ENCODE data around the gene FRMD4A.

FRMD4A gene

DNA sequence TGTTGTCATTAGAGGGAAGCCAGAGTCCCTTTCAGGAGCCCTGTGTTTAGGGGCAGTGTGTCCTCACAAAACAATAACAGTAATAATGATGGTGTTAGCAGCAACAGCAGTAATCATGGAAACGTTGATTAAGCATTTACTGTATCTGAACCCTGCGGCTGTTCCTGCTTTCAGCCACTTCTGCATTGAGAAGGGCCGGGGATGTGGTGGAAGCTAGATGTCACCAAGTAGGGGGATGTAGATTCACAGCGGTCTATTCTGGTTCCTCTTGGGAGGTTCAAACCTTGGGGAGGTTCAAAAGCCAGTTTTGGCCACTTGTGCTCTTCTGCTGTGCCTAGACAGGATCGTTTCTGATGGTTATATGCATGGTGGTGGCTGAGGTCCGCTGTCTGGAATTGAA is 699.1 kb downstream of the FRMD4A start:
- DNase-seq = no peak

DNA sequence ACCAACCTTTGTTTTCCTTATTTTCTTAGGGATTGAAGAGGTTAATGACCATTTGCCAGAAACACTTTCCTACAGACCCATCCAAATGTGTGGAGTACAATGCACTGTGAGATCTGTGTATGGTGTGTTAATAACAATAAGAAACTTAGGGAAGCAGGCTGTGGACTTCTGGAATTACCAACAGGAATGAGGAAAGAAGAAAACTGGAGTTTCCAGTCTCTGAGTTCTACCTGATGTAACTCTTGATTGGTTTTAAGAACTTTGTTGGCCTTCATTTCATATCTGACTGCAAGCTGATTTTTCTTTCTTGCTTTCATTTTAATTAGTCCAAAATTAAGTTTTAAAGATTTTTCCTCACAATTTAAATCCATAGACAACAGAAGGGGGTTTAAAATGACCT is 700.5 kb downstream of the FRMD4A start:
- no peak for DNase-seq

DNA sequence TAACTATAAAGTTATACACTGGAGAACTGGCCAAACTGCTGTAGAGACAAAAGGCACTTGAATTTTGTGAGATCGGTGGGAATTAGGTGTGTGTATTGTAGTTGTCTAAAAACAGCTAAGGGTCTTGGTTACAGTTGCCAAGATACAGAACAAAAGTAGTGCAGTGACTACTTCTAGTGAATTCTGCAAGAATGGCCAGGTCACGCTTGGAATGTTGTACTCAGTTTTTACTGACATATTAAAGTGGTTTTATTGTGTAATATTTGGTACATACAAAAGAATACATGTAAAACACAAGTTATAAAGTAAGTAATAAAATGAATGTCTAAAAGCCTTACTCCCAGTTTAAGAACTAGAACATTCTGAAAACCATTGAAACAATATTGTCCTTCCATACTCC is 701.6 kb downstream of the FRMD4A start:
- no peak for DNase-seq

DNA sequence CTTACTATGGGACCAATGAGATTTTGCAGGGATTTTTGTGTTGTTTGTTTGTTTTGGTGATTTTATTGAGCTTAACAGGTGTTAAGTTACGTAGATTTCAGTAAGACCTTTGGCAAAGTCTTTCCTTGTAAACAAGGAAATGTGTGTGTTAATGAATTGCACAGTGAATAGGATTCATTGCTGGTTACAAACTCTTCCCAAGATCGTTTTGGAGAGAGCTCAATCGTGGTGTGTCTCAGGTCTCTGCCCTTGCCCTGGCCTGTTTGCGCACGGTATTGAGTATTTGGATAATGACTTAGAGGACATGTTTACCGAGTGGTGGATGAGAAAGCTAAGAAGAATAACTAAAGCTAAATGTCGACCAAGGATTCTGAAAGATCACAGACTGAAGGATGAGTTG is 702.1 kb downstream of the FRMD4A start:
- no peak for DNase-seq

DNA sequence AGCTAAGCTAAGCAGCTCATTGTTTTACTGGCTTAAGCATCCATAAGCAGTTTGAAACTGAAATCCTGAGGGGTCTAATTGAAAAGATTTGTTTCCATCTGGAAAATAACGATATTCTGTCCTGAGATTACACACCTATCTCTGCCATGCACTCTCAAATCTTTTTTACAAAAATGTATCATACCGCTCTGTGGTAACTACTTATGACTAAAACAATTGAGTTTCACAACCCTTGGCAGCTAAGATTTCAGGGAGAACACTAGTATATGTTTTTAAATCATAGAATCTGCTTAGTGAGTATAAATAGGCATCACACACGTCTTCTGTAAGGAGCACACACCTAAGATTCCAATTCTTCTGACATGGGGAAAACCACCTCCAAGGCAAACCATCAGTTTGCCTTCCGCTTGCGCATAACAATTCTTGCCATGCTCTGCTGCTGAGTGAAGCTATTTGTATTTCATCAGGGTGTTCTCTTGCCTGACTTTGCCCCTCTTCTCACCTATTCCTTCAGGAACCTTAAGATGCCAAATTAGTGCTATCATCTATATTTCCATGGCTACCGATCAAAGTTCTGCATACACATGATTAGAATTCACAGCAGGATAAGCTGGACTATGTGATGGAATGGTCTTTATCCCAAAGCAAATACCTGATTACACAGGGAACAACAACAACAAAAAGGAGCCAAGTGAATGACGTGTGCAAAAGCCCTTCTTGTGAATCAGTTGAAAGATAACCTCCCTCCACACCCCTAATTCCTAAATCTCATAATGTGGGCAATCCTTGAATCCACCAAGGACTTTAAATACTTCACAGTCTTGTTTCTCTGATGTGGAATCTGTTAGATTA is 703.0 kb downstream of the FRMD4A start:
- DNase-seq = no peak

DNA sequence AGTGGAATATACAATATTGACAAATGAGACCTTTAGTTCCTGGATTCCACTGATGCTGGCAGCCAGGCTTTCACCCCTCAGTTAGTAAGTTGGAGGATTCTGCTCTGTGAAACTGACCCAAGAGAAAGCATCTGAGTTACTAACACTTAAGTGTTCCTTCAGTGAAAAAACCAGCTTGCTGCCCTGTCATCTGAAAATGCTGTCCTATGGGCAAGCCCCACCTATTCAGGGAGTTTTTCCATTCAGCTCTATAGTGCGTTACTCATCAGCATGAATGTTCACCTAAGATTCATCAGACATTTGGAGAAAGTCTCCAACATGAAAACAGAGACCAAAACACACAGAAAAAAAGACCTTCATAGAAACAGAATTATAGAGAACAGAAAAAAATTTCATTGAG is 706.1 kb downstream of the FRMD4A start:
- DNase-seq = no peak

DNA sequence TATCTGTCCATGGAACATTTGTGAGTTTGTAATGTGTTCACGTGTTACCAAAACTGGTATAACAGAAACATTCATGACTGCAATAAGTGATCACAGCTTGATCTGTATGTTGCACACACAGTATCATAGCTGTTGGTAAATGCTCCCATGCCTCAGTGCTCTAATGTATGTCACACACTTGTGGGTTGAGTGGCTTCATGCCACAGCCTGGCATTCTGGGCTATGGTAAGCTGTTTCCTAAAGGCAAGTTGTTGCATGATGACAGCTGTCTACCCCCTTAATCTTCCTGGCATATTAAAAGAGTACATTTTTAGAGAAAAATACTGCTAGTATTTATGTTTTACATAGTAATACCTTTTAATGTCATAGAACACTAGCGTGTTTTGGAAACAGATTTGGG is 708.8 kb downstream of the FRMD4A start:
- no peak for DNase-seq

DNA sequence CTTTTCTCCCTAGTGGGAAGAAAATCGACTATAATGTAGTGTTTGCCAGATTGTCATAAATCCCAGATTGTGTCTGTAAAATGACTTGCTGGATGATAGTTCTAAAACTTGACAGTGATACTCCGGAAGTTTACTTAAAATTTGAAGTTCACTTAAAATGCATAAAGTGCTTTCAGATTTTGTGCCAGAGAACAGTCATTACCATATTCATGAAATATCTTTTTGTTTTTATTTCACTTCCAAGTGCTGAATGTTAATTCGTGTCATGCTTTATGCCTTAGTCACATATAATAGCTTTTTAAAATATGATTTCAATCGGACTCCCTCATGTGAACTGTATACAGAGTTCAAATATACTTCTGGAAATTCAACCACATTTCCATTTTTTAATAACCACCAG is 713.6 kb downstream of the FRMD4A start:
- DNase-seq = no peak

DNA sequence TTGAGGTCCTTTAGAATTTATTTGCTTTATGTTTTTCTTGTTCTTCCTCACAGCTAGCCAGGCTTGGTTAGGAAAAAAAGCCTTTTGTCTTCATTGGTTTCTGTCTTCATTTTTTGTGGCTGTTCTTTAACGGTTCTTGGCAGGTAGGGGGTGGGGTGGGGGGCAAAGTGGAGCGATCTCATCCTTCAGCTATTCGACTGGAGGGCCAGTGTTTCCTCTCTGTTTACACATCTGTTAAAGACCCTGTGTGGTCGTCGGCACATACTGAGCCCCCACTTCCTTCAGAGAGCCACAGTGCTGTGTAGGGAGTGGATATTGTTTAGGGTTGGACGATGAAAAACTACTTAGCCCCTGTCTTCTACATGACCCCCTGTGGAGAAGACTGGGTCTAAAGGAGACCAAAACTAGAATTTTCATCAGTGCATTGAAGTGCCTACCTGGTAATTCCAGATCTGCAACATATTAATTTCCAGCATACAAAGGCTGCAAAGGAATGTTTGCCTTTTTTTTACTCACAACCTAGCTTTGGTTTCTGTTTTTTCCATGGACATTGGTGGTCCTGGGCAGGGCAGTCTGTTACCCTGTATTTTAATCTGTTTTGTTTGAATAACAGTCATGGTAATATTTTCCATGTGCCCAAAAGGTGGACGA is 714.9 kb downstream of the FRMD4A start:
- DNase-seq = no peak

DNA sequence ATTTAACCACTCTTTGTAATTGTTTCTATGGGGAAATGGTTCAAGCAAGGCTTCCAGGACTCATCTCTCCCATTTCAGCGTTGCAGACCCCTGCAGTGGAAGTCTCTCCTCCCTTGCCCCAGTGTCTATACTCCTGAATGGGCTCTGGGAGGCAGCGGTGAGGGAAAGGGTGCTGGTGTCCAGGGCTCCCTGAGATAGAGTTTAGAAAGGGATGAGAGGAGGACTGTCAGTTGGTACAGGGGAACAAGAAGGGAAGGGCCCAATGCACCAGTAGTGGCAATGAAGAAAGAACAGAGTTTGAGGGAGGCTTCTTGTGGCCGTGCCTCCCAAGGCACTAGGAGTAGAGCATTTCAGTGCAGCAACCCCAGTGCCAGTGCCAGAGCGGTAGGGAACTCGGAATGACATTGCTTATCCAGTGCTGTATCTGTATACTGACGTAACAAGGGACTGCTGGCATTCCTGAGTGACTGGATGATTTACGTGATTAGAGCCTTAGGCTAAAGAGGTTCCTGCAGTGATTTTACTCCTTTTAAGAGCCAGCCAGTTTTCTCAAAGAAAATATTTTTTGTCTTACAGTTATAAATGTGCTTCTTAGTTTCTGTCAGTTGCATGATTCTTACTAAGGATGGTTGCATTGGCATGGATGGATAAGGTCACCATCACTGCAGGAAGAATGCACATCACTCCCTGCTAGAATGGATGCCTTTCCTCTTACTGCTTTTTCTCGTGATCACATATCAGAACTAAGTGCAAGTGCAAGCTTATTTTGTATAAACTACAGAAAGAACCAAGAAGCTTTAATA is 716.0 kb downstream of the FRMD4A start:
- no peak for DNase-seq

DNA sequence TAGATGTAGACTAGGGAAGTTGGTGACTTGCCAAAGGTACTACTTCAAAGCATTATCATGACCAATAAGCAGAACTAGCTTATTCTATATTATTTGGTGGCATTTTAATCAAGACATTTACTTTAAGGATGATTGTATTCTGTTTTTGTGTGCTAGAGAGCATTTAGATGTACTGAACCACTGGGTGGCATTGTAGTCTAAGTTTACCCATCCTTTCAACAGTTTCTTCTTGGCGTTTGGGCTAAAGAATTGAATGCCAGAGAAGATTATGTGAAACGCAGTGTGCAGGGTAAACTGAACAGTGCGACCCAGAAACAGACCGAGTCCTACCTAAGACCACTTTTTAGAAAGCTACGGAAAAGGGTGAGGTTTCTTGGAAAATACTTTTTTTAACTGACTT is 717.2 kb downstream of the FRMD4A start:
- no peak for DNase-seq

DNA sequence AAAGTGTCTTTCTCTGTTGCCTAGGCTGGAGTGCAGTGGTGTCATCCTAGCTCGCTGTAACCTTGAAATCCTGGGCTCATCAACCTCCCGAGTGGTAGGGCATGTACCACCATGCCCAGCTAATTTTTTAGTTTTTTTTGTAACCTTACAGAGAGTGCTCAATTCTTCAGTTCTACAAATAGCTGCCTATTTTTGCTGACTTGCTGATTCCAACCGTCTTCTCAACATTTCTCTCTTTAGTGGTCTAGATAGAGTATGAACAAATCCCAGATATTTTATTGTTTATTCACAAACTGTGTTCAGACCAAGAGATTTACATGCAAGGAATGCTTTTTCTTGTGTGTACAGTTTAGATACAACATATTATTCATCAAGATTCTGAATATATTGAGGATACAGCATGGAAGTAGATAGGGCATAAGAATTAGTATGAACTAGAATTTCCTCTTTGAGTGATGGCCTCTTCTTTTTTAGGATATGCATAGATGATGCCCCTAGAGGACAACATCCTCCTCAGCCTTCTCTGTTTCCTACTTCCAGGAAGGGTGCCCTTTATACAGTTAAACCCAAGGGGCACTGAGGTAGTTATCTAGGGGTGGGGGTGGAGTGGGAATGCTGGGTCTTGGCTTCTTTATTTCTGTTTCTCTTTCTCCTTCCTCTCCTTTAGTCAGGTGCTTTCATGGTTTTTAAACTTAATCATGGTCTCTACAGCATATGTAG is 717.9 kb downstream of the FRMD4A start:
- no peak for DNase-seq

DNA sequence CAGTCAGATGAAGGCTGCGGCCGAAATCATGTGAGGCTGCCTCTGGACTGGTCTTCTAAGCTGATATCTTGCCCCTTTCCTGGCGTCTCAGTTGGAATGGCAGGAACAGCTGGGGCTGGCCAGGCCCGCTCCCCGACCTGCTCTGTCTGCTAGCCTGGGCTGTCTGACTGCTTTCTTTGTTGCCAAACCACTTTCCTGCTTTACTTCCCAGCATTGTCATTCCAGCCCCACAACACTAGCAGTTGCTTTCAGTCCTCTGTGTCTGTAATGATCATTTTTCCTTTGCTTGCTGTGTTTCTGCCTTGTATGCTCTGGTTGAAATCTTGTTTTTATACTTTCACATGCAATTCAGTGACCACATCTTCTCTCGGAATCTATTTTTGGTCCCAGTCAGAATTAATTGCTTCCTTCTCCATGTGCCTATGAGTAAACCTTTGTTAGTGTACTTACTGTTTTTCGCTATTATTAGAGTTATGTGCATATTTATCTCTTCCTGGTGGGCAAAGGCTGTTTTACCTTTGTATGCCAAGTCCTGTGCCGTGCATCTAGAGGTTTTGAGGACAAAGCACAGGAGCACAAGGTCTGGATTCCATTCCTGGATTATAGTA is 722.4 kb downstream of the FRMD4A start:
- no peak for DNase-seq

DNA sequence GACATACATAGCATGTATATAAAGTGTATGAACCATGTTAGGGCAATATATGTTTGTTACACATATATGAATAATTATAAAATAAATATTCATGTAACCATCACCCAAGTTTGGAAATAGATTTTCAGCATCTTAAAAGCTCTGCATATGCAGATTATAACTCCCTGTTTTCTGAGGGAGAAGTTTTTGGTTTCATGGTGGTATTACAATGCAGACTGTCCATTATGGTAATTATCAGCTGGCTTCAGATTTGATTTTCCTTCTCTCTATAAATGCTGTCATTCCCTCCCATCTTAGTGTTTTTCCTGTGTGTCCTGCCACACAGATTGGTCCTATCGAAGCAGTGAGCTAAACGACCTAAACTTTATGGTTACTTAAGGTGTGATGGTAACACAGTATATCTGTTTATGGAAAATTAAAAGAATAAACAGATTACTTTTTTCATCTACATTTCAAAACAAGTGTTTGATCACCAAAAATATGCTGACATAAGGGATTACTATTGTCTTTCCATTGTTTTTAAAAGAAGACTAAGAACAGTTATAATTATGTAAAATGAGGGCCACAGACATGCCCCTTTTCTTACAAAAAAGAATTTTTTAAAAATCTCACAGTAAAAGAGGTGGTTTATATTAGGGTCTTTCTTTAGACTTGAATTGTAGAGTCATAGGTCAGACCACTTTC is 726.2 kb downstream of the FRMD4A start:
- no peak for DNase-seq

DNA sequence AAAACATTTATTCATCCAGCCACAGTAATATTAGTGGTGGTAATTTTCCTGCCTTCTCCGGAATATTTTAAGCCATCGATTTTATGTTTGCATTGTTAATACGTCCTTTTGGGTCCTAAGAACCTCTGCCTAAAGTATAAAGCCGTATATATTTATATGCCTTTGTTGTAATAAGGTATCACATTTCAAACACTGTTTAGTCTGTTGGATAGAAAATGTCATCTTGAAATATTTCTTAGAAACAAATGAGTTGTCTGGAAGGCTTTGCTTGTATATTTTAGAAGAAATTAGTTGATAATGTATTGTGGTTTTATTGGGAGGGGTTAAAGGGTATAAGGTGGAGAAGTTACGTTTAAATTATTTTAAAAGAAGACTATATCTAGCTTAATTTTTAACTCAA is 732.8 kb downstream of the FRMD4A start:
- DNase-seq = no peak

DNA sequence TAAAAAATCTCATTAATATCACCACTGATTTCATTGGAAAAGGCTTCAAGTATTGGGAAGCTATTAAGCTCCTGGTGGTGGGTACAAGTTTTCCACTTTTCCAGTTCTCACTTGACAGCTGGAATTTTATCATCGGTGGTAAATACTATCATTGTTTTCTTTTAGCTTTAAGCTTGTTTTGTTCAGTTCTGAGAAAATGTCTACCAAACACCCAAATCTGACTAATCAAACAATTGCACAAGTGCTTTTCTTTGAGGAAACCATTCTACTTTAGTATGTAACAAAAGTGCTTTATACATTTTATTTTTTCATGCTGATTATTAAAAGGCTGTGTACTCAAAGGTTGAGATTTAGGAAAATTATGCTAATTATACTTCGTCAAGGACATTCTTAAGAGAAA is 736.1 kb downstream of the FRMD4A start:
- DNase-seq = no peak
